Fibroblast of skin of left biceps (primary cell): ENCODE measurements around the gene ATP5ME.

Experiments used
- DNase-seq, 2 experiments: peaks; one replicate each; pipeline ENCODE4 v3.0.0-alpha.2; 2013; ENCODE audit warnings: low read depth in 2 of 2

The ATP5ME gene

DNA sequence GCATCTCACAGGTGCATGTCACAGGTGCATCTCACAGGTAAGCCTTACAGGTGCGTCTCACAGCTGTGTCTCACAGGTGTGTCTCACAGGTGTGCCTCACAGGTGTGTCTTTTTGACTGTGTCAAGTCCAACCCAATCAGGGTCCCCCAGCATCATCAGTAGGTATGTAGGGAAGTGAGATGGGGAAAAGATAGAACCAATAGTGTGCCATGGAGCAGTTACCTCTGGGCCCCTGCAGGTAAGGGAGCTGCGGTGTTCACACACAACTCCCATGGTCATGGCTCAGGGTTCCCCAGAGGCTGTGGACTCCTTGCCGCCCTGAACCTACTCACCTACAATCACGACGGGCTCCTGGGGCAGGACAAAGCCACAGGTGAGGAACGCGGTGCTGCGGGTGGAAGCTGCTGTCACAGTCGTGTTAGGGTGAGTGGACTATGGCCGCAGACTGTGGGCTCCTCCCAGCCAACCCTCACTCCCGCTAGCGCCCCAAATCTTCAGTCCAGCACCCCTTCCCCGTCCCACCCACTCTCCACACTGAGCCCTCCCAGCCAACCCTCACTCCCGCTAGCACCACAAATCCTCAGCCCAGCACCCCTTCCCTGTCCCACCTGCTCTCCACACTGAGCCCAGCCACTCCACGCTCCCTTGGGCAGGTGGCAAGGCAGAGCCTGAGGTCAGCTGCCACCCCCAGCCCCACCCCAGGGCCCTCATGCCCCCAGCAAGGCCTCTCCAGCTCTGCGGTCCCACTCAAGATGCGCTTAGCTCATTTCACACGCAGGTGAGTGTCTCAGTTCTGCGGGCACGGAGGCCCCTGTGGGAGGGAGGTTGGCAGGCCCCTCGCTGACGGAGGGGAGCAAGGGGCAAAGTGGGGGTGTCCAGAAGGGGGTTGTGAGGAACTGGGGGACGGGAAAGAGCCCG is 50.8 kb downstream of the ATP5ME start:
- DNase-seq: no peak
